ENCODE measurements around the gene PAX9. TPM values are rescaled to one million over a fixed set of nuclear protein-coding genes. Genes with fewer than 3 reads are reported as not detected.
A peak's percentile ranks its signal among the peaks of the same experiment; 100 is the strongest.

PAX9 gene
- total and polyA plus RNA-seq, 2 of the 13 experiments (the other 11 are each of a cell fraction or from before 2014, with no cell fraction given) = 0.03 TPM; not detected in 1

- TF ChIP-seq ZNF883 (CRISPR knock-in tag; IDR thresholded peaks at IDR 0.05; ENCODE audit: not compliant biosample characterization) (peak; percentile 85), ZNF761 (CRISPR knock-in tag; conservative IDR thresholded peaks at IDR 0.05) (no peak), ASH2L (IDR thresholded peaks at IDR 0.05; ENCODE audit: insufficient read length, low read depth, low read length) (peak; percentile 41), ZFP37 (CRISPR knock-in tag; IDR thresholded peaks at IDR 0.05; ENCODE audit: borderline replicate concordance) (no peak), GTF2F1 (IDR thresholded peaks at IDR 0.05; ENCODE audit: low read length) (no peak), LCORL (IDR thresholded peaks at IDR 0.05) (no peak), LCORL (CRISPR knock-in tag; IDR thresholded peaks at IDR 0.05) (peak; percentile 59; the same call in 1 of the 2 replicates), ZNF224 (CRISPR knock-in tag; IDR thresholded peaks at IDR 0.05) (no peak), FLYWCH1 (CRISPR knock-in tag; IDR thresholded peaks at IDR 0.05) (no peak), RARG (CRISPR knock-in tag; IDR thresholded peaks at IDR 0.05; ENCODE audit: low read depth) (no peak), MEIS2 (CRISPR knock-in tag; IDR thresholded peaks at IDR 0.05) (peak; percentile 29; the same call in 1 of the 2 replicates), PAF1 (CRISPR knock-in tag; IDR thresholded peaks at IDR 0.05) (no peak), TBX3 (IDR thresholded peaks at IDR 0.05; ENCODE audit: borderline replicate concordance) (no peak), ZNF232 (CRISPR knock-in tag; IDR thresholded peaks at IDR 0.05; ENCODE audit: borderline replicate concordance) (no peak; the same call in 1 of the 2 replicates), NFAT5 (CRISPR knock-in tag; IDR thresholded peaks at IDR 0.05) (no peak), ZNF773 (CRISPR knock-in tag; IDR thresholded peaks at IDR 0.05; ENCODE audit: borderline replicate concordance) (no peak), BRD4 (CRISPR knock-in tag; IDR thresholded peaks at IDR 0.05) (no peak), PPARG (CRISPR knock-in tag; conservative IDR thresholded peaks at IDR 0.05) (no peak), ZNF382 (CRISPR knock-in tag; IDR thresholded peaks at IDR 0.05; ENCODE audit: borderline replicate concordance) (no peak), MZF1 (CRISPR knock-in tag; IDR thresholded peaks at IDR 0.05; ENCODE audit: borderline replicate concordance) (no peak), TCF7 (IDR thresholded peaks at IDR 0.05; ENCODE audit: low read depth) (no peak), ZNF768 (CRISPR knock-in tag; IDR thresholded peaks at IDR 0.05) (peak; percentile 32), MNT (IDR thresholded peaks at IDR 0.05) (no peak), CREBL2 (CRISPR knock-in tag; IDR thresholded peaks at IDR 0.05; ENCODE audit: borderline replicate concordance) (no peak), ERF (CRISPR knock-in tag; IDR thresholded peaks at IDR 0.05) (no peak)
Observed at GRCh38 chr14:36647824-36648753, 13.6 kb upstream of the PAX9 start (continued).

Measured in HepG2 (cell line).